Trophoblast cell (in vitro differentiated cells and primary cell): ENCODE results near the gene ARHGAP23.
A peak's percentile ranks its signal among the peaks of the same experiment; 100 is the strongest.

ENCODE experiments used
- DNase-seq, 2 donors: peaks; one replicate each; pipeline ENCODE4 v3.0.0-alpha.2; 2016
- H2AFZ ChIP-seq: 2 replicates; pipeline ENCODE4 v1.6.1; 2013; ENCODE audit warnings: low read length, moderate library complexity, mild to moderate bottlenecking; ENCODE audit not compliant: insufficient read depth, poor library complexity
- H2AK5ac ChIP-seq: 2 replicates; pipeline ENCODE4 v1.6.1; 2013; ENCODE audit warnings: mild to moderate bottlenecking, low read length
- H2BK120ac ChIP-seq: 2 replicates; pipeline ENCODE4 v1.6.1; 2013; ENCODE audit warnings: low read length, mild to moderate bottlenecking, moderate library complexity; ENCODE audit not compliant: insufficient read depth, poor library complexity
- H2BK12ac ChIP-seq: 2 replicates; pipeline ENCODE4 v1.6.1; 2013; ENCODE audit warnings: mild to moderate bottlenecking, low read length, moderate library complexity
- H2BK5ac ChIP-seq: 2 replicates; pipeline ENCODE4 v1.6.1; 2013; ENCODE audit warnings: low read length, low read depth, moderate library complexity, mild to moderate bottlenecking; ENCODE audit not compliant: poor library complexity
- H3K14ac ChIP-seq: 2 replicates; pipeline ENCODE4 v1.6.1; 2013; ENCODE audit warnings: mild to moderate bottlenecking, low read length
- H3K18ac ChIP-seq: 2 replicates; pipeline ENCODE4 v1.6.1; 2013; ENCODE audit warnings: mild to moderate bottlenecking, low read length
- H3K23ac ChIP-seq: 2 replicates; pipeline ENCODE4 v1.6.1; 2013; ENCODE audit warnings: low read length
- H3K27ac ChIP-seq: 2 replicates; pipeline ENCODE4 v1.5.1; 2013; ENCODE audit warnings: low read depth, mild to moderate bottlenecking, inconsistent platforms, low read length, moderate library complexity
- H3K27me3 ChIP-seq: 2 replicates; pipeline ENCODE4 v1.6.1; 2013; ENCODE audit warnings: inconsistent platforms, mild to moderate bottlenecking, low read length, moderate library complexity; ENCODE audit not compliant: insufficient read depth
- H3K36me3 ChIP-seq, 2 experiments: 1 replicate in 1 of 2; 2 replicates in 1 of 2; pipeline ENCODE4 v1.6.1; 2013; ENCODE audit warnings: low read length in 2 of 2, mild to moderate bottlenecking in 2 of 2, moderate library complexity in 1 of 2; ENCODE audit not compliant: insufficient read depth in 2 of 2, control insufficient read depth in 1 of 2
- H3K4ac ChIP-seq: 2 replicates; pipeline ENCODE4 v1.6.1; 2013; ENCODE audit warnings: low read depth, mild to moderate bottlenecking, low read length, moderate library complexity
- H3K4me1 ChIP-seq, 2 experiments: 1 replicate in 1 of 2; 2 replicates in 1 of 2; pipeline ENCODE4 v1.6.1; 2013; ENCODE audit warnings: low read length in 2 of 2, mild to moderate bottlenecking in 2 of 2, moderate library complexity in 1 of 2; ENCODE audit not compliant: insufficient read depth in 2 of 2, control insufficient read depth in 1 of 2
- H3K4me2 ChIP-seq: 2 replicates; pipeline ENCODE4 v1.6.1; 2013; ENCODE audit warnings: inconsistent platforms, mild to moderate bottlenecking, low read length, moderate library complexity
- H3K4me3 ChIP-seq: 2 replicates; pipeline ENCODE4 v1.5.1; 2013; ENCODE audit warnings: mild to moderate bottlenecking, low read depth, low read length, inconsistent platforms
- H3K79me1 ChIP-seq: one replicate; pipeline ENCODE4 v1.6.1; 2013; ENCODE audit warnings: low read length
- H3K79me2 ChIP-seq: 2 replicates; pipeline ENCODE4 v1.6.1; 2013; ENCODE audit warnings: low read length, mild to moderate bottlenecking; ENCODE audit not compliant: control insufficient read depth, insufficient read depth, poor library complexity
- H3K9ac ChIP-seq: 2 replicates; pipeline ENCODE4 v1.6.1; 2013; ENCODE audit warnings: mild to moderate bottlenecking, low read length
- H3K9me3 ChIP-seq: 2 replicates; pipeline ENCODE4 v1.6.1; 2013; ENCODE audit warnings: low read depth, mild to moderate bottlenecking, control low read depth, inconsistent platforms, low read length; ENCODE audit not compliant: insufficient read depth
- H4K12ac ChIP-seq: 2 replicates; pipeline ENCODE4 v1.6.1; 2013; ENCODE audit warnings: low read depth, mild to moderate bottlenecking, low read length, moderate library complexity
- H4K8ac ChIP-seq: 2 replicates; pipeline ENCODE4 v1.6.1; 2013; ENCODE audit warnings: low read depth, mild to moderate bottlenecking, low read length, moderate library complexity
- H4K91ac ChIP-seq: one replicate; pipeline ENCODE4 v1.6.1; 2013; ENCODE audit warnings: low read depth, mild to moderate bottlenecking, low read length, moderate library complexity
- WGBS: extraction: QIAGEN DNeasy Blood & Tissue Kit; methylation state at CpG from one replicate; pipeline ENCODE4 v1.1.7; 2013; ENCODE audit warnings: missing lambda C conversion rate; ENCODE audit not compliant: insufficient read length, insufficient coverage; ENCODE audit errors: extremely low coverage; 5-methylcytosine and 5-hydroxymethylcytosine counted together

ARHGAP23 gene

GRCh38 chr17:38451030-38451839 lies 23.0 kb downstream of the ARHGAP23 start:
- peak overlapping the region; percentile 92 for H3K14ac ChIP-seq
- H3K79me2 ChIP-seq: peaks cover 12% of the 10 kb centered on the region
- H4K8ac ChIP-seq: peak overlapping the region; percentile 83
- no peaks in the 10 kb centered on the region for H3K36me3 ChIP-seq
- peaks cover 4% of the 10 kb centered on the region for H3K9me3 ChIP-seq
- peak; percentile 50 to 64 for DNase-seq
- H3K4me2 ChIP-seq: peak overlapping the region; percentile 39
- peak overlapping the region; percentile 56 for H2AFZ ChIP-seq
- H4K12ac ChIP-seq: peak overlapping the region; percentile 86
- no peak overlapping the region for H3K4me3 ChIP-seq
- H2AK5ac ChIP-seq: peak overlapping the region; percentile 88
- no peaks in the 10 kb centered on the region for H3K27me3 ChIP-seq
- peak overlapping the region; percentile 98 for H4K91ac ChIP-seq
- no peak overlapping the region for H3K9ac ChIP-seq
- peaks cover 57 to 67% of the 10 kb centered on the region in 2 experiments for H3K4me1 ChIP-seq
- H3K4ac ChIP-seq: peak overlapping the region; percentile 77
- H3K27ac ChIP-seq: peak overlapping the region; percentile 89
- H2BK120ac ChIP-seq: peak overlapping the region; percentile 98
- H3K18ac ChIP-seq: peak overlapping the region; percentile 89
- WGBS: no CpG with 5 or more reads among the region's 10 CpGs
- peak overlapping the region; percentile 94 for H2BK12ac ChIP-seq
- H2BK5ac ChIP-seq: peak overlapping the region; percentile 93
- peaks cover 42% of the 10 kb centered on the region for H3K79me1 ChIP-seq
- no peak overlapping the region for H3K23ac ChIP-seq

- Histone ChIP-seq H3K4me2 (peak overlapping the region; percentile 39), H3K9ac (no peak overlapping the region), H3K9me3 (peaks cover 4% of the 10 kb centered on the region), H4K8ac (peak overlapping the region; percentile 83), H2AFZ (peak overlapping the region; percentile 56), H2BK12ac (peak overlapping the region; percentile 94), H2BK120ac (peak overlapping the region; percentile 98), H3K27me3 (no peaks in the 10 kb centered on the region), H2BK5ac (peak overlapping the region; percentile 93), H3K23ac (no peak overlapping the region), H3K18ac (peak overlapping the region; percentile 89), H2AK5ac (peak overlapping the region; percentile 88), H3K14ac (peak overlapping the region; percentile 92), H4K91ac (peak overlapping the region; percentile 98), H3K4me3 (no peak overlapping the region), H3K27ac (peak overlapping the region; percentile 89), H3K79me2 (peaks cover 14% of the 10 kb centered on the region), H3K4me1 (peaks cover 61 to 71% of the 10 kb centered on the region in 2 experiments), H3K79me1 (peaks cover 42% of the 10 kb centered on the region), H3K36me3 (no peaks in the 10 kb centered on the region), H4K12ac (peak overlapping the region; percentile 86), H3K4ac (peak overlapping the region; percentile 77)
- DNase-seq: no peak
- WGBS: no CpG with 5 or more reads among the region's 18 CpGs
These were observed 23.7 kb downstream of the ARHGAP23 start for GRCh38 chr17:38451840-38452529.

- Histone ChIP-seq H2AFZ (no peak overlapping the region), H3K27ac (no peak overlapping the region), H3K18ac (no peak overlapping the region), H3K9ac (no peak overlapping the region), H2BK120ac (peak overlapping the region; percentile 69), H3K36me3 (no peaks in the 10 kb centered on the region), H3K23ac (no peak overlapping the region), H2BK12ac (peak overlapping the region; percentile 4), H3K27me3 (no peaks in the 10 kb centered on the region), H3K4ac (no peak overlapping the region), H2BK5ac (no peak overlapping the region), H3K79me1 (peaks cover 42% of the 10 kb centered on the region), H3K79me2 (peaks cover 14% of the 10 kb centered on the region), H4K8ac (no peak overlapping the region), H3K4me1 (peaks cover 61 to 71% of the 10 kb centered on the region in 2 experiments), H3K4me3 (peak overlapping the region; percentile 69), H4K12ac (no peak overlapping the region), H3K9me3 (peaks cover 4% of the 10 kb centered on the region), H3K4me2 (peak overlapping the region; percentile 73), H2AK5ac (peak overlapping the region; percentile 6), H3K14ac (no peak overlapping the region), H4K91ac (peak overlapping the region; percentile 98)
- DNase-seq: no peak
- no CpG with 5 or more reads among the region's 6 CpGs for WGBS
These were observed 24.5 kb downstream of the ARHGAP23 start for GRCh38 chr17:38452719-38453118.

- peak overlapping the region; percentile 68 for H4K91ac ChIP-seq
- H3K18ac ChIP-seq: peak overlapping the region; percentile 48
- peak overlapping the region; percentile 56 for H4K8ac ChIP-seq
- peaks cover 14% of the 10 kb centered on the region for H3K79me2 ChIP-seq
- no peaks in the 10 kb centered on the region for H3K27me3 ChIP-seq
- peak overlapping the region; percentile 26 for H2BK12ac ChIP-seq
- H3K9me3 ChIP-seq: peaks cover 4% of the 10 kb centered on the region
- peak overlapping the region; percentile 6 for H2AK5ac ChIP-seq
- peak overlapping the region; percentile 64 for H3K4me3 ChIP-seq
- peak overlapping the region; percentile 37 for H2BK120ac ChIP-seq
- DNase-seq: no peak
- H3K4me1 ChIP-seq: peaks cover 59 to 66% of the 10 kb centered on the region in 2 experiments
- peak overlapping the region; percentile 67 for H3K14ac ChIP-seq
- no CpG with 5 or more reads among the region's 44 CpGs for WGBS
- peak overlapping the region; percentile 23 for H3K4ac ChIP-seq
- no peak overlapping the region for H3K23ac ChIP-seq
- peaks cover 41% of the 10 kb centered on the region for H3K79me1 ChIP-seq
- H3K27ac ChIP-seq: peak overlapping the region; percentile 10
- peak overlapping the region; percentile 73 for H3K4me2 ChIP-seq
- peak overlapping the region; percentile 24 for H2BK5ac ChIP-seq
- peaks cover 11 to 12% of the 10 kb centered on the region in 2 experiments for H3K36me3 ChIP-seq
- peak overlapping the region; percentile 52 for H3K9ac ChIP-seq
- H2AFZ ChIP-seq: no peak overlapping the region
- H4K12ac ChIP-seq: peak overlapping the region; percentile 32
These were observed 25.7 kb downstream of the ARHGAP23 start for GRCh38 chr17:38453951-38454421.
